IPS-18a (cell line): ENCODE results near the gene MINDY4B.

Experiments
- H3K27ac ChIP-seq: one replicate; pipeline ENCODE4 v1.5.1; 2013; ENCODE audit warnings: low read length
- H3K27me3 ChIP-seq: one replicate; pipeline ENCODE4 v1.6.1; 2013; ENCODE audit warnings: mild to moderate bottlenecking, low read length; ENCODE audit not compliant: control insufficient read depth, insufficient read depth
- H3K36me3 ChIP-seq: one replicate; pipeline ENCODE4 v1.6.1; 2013; ENCODE audit warnings: low read depth, low read length; ENCODE audit not compliant: control insufficient read depth
- H3K4me1 ChIP-seq: one replicate; pipeline ENCODE4 v1.6.1; 2013; ENCODE audit warnings: low read depth, low read length; ENCODE audit not compliant: control insufficient read depth
- H3K4me3 ChIP-seq: one replicate; pipeline ENCODE4 v1.5.1; 2013; ENCODE audit warnings: low read length
- H3K9ac ChIP-seq: one replicate; pipeline ENCODE4 v1.6.1; 2013; ENCODE audit warnings: mild to moderate bottlenecking, low read length, moderate library complexity
- H3K9me3 ChIP-seq: one replicate; pipeline ENCODE4 v1.6.1; 2013; ENCODE audit warnings: low read depth, low read length; ENCODE audit not compliant: control insufficient read depth

The MINDY4B gene

GRCh38 chr3:150905339-150905738 lies at the start of gene MINDY4B:
MINDY4B (minus strand) TSS chr3:150905439; CDS start chr3:150905439, 0 bp downstream.
- no peak within 1 kb of the TSS for H3K4me3 ChIP-seq
- no peaks in the 10 kb centered on the region for H3K4me1 ChIP-seq
- no peaks in the 10 kb centered on the region for H3K36me3 ChIP-seq
- H3K27ac ChIP-seq = no peak within 1 kb of the TSS
- H3K27me3 ChIP-seq = no peaks in the 10 kb centered on the region
- H3K9ac ChIP-seq = no peak within 1 kb of the TSS
- H3K9me3 ChIP-seq = no peaks in the 10 kb centered on the region

- Histone ChIP-seq H3K4me3 (no peak overlapping the region), H3K9ac (no peak overlapping the region), H3K4me1 (no peaks in the 10 kb centered on the region), H3K36me3 (no peaks in the 10 kb centered on the region), H3K27ac (no peak overlapping the region), H3K9me3 (no peaks in the 10 kb centered on the region), H3K27me3 (no peaks in the 10 kb centered on the region)
Measured at GRCh38 chr3:150951923-150952322, 46.7 kb upstream of the MINDY4B start.

DNA sequence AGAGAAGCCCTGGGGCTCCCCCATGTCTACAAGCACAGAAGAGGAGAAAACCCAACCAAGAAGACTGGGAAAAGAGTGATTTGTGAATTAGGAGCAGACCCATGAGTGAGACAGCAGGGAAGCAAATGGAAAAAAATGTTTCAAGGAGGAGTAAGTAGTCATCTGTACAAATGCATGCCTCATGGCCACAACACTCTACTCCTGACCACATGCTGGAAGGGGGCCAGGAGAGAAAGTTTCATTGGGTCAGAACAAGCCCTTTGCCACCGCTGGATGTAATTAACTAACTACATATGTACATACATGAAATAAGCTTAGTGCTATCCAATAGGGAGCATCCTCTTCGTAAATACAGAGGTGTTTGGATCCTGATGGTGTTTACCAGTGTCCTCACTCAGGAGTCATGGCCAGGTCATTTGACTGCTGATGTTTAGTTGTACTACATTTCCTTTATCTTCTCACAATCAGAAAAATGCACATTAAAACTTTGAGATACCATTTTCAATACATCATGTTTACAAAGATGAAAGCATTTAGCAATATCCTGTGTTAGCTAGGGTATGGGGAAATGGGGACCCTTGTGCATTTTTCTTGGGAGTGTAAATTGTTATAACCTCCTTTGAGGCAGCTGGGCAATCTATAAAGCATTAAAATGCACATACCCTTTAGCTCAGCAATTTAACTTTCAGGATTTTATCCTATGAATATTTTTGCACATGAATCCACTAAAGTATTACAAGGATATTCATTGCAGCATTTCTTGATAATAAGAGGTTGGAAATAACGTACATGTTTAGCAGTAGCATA lies 40.2 kb upstream of the MINDY4B start:
- Histone ChIP-seq H3K9me3 (no peaks in the 10 kb centered on the region), H3K4me3 (no peak overlapping the region), H3K27me3 (no peaks in the 10 kb centered on the region), H3K27ac (no peak overlapping the region), H3K4me1 (no peaks in the 10 kb centered on the region), H3K36me3 (no peaks in the 10 kb centered on the region), H3K9ac (no peak overlapping the region)

DNA sequence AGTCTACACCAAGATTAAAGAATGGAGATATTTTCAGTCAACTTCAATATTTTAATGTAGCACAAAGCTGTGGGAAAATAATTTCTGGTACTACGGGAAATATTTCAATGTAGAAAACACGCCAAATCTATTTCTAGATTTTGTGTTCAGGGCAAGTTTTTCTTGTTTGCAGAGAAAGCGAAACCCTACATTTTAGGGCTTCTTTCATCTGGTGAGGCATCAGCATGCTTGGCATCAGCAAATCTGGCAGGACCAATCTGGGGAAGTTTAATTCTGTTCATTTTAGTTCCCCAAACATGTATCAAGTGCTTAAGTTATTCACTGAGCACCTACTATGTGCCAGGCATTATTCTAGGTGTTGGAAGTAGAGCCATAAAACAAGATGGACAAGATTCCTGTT lies 37.0 kb upstream of the MINDY4B start:
- H3K9me3 ChIP-seq = no peaks in the 10 kb centered on the region
- H3K36me3 ChIP-seq = no peaks in the 10 kb centered on the region
- H3K27ac ChIP-seq = no peak overlapping the region
- no peak overlapping the region for H3K9ac ChIP-seq
- H3K4me1 ChIP-seq = no peaks in the 10 kb centered on the region
- no peak overlapping the region for H3K4me3 ChIP-seq
- H3K27me3 ChIP-seq = no peaks in the 10 kb centered on the region

DNA sequence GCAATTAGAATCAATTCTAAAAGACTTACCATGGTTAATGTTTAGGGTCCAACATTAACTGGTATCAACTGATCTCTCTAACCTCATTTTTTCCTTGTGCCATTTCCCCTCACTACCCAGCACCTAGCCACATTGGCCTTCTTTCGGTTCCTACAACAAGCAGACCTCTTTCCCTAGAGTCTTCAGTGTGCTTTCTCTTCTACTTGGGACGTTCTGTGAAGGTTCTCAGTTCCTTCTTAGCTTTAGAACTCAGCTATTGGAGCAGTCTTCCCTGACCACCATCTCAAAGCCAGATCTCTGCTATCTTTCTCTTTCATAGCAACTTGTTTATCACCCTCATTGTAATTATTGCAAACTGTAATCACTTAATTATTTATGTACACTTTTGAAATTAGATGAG lies 31.5 kb upstream of the MINDY4B start:
- Histone ChIP-seq H3K4me1 (no peaks in the 10 kb centered on the region), H3K9me3 (no peaks in the 10 kb centered on the region), H3K4me3 (no peak overlapping the region), H3K36me3 (no peaks in the 10 kb centered on the region), H3K27me3 (no peaks in the 10 kb centered on the region), H3K9ac (no peak overlapping the region), H3K27ac (no peak overlapping the region)

- Histone ChIP-seq H3K9me3 (no peaks in the 10 kb centered on the region), H3K27me3 (no peaks in the 10 kb centered on the region), H3K4me3 (no peak overlapping the region), H3K27ac (no peak overlapping the region), H3K36me3 (no peaks in the 10 kb centered on the region), H3K4me1 (no peaks in the 10 kb centered on the region), H3K9ac (no peak overlapping the region)
Measured at GRCh38 chr3:150933473-150933995, 28.3 kb upstream of the MINDY4B start.

DNA sequence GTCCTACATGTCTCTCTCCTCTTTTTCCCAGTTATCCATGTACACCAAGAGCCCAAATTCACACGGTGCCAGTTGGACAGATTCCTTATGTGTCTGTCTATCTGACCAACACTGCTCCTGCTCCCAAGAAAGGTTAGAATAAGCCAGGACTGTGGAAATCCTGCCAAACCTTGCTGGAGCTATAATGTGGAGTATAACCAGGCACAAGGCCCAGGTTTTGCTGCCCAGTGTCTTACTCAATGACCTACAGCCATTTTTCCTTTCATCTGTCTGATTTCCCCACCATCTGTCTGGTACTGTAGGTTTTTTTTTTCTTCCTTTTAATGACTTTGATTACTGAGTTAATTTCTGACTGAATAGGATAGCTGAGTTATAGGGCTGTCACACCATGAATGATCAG lies 26.5 kb upstream of the MINDY4B start:
- H3K9ac ChIP-seq = no peak overlapping the region
- H3K36me3 ChIP-seq = no peaks in the 10 kb centered on the region
- H3K27me3 ChIP-seq = no peaks in the 10 kb centered on the region
- H3K4me3 ChIP-seq = no peak overlapping the region
- H3K27ac ChIP-seq = no peak overlapping the region
- H3K9me3 ChIP-seq = no peaks in the 10 kb centered on the region
- no peaks in the 10 kb centered on the region for H3K4me1 ChIP-seq

DNA sequence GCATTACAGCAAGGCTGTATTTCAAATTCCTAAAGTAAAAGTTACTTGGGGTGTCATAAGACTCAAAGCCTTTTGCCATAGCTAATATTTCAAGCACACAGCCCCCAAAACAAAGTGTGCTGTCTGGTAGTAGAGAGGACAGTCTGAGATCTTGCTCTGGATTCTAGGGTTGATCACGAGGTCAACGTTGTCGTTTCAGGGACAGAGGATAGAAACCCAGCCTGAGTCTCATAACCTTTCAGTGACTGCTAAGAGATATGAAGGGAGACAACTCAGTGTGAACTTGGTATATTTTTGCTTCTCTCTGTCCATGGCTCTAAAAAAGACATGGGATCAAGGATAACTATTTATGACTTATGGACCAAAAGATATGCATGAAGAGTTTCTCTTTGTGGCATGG lies 25.6 kb upstream of the MINDY4B start:
- Histone ChIP-seq H3K27me3 (no peaks in the 10 kb centered on the region), H3K36me3 (no peaks in the 10 kb centered on the region), H3K9me3 (no peaks in the 10 kb centered on the region), H3K4me1 (peaks cover 4% of the 10 kb centered on the region), H3K9ac (no peak overlapping the region), H3K4me3 (no peak overlapping the region), H3K27ac (no peak overlapping the region)

- Histone ChIP-seq H3K27me3 (no peaks in the 10 kb centered on the region), H3K9me3 (no peaks in the 10 kb centered on the region), H3K36me3 (no peaks in the 10 kb centered on the region), H3K9ac (no peak overlapping the region), H3K27ac (no peak overlapping the region), H3K4me1 (peaks cover 5% of the 10 kb centered on the region), H3K4me3 (no peak overlapping the region)
Measured at GRCh38 chr3:150928234-150928633, 23.0 kb upstream of the MINDY4B start.

DNA sequence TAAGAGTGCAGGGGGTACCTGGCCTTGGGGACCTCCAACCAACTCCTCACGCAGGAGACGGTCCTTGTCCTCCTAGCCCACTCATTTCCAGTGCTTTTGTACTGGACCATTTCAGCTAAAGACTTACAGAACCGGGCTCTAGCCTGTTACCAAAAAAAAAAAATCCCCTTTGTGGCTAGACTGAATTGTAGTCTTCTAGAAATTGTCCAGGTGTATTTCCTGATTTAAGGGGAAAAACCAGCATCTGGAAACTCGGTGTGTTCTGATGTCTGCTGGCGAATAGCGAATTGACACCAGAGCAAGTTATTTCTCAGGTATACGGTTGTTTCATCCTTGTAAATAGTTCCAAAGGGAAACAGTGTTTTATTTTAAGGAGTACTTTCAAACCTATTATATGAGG lies 21.1 kb upstream of the MINDY4B start:
- no peak overlapping the region for H3K9ac ChIP-seq
- H3K27ac ChIP-seq = no peak overlapping the region
- H3K36me3 ChIP-seq = no peaks in the 10 kb centered on the region
- H3K9me3 ChIP-seq = no peaks in the 10 kb centered on the region
- H3K4me1 ChIP-seq = peaks cover 5% of the 10 kb centered on the region
- no peaks in the 10 kb centered on the region for H3K27me3 ChIP-seq
- H3K4me3 ChIP-seq = no peak overlapping the region

DNA sequence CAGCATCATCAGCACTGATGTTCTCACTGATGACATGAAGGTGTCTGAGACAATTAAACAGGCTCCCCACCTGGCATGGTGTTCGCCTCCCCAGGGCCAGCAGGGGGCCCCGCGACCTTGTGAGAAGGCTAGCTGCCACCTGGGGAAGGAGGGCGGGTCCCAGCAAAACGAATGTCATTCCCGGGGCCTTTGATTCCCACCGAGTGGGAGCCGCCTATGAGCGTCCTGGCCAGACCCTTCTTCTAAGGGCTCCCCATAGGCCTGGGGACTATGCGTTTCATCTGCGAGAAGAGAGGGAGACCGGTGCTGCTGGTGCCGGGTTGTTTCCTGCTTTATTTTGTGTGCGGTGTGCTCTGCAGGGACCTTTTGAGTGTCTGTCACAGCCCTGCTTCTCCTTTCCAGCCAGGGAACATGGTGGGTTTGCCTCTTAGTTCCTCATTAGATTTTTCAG lies 20.5 kb upstream of the MINDY4B start:
- Histone ChIP-seq H3K4me1 (peaks cover 5% of the 10 kb centered on the region), H3K27me3 (no peaks in the 10 kb centered on the region), H3K4me3 (no peak overlapping the region), H3K9ac (no peak overlapping the region), H3K36me3 (no peaks in the 10 kb centered on the region), H3K27ac (no peak overlapping the region), H3K9me3 (no peaks in the 10 kb centered on the region)

DNA sequence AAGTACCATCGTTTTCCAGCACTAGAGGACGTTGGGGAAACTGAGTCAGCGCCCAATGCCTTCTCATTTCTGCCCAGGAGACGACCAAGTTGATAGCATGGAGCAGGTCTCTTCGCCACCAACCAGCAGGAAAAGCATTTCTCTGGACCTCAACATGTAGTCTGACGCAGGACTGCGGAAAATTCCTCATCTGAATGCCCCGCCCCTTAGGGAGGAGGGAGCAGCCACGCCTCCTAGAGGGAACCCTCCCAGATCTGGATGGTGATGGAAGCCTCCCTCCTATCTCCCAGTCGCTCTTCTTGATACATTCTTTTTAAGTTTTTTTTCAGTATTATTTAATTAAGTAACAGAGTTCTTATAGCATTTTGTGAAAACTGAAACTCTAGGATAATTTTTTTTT lies 17.4 kb upstream of the MINDY4B start:
- H3K9ac ChIP-seq = no peak overlapping the region
- no peak overlapping the region for H3K4me3 ChIP-seq
- H3K4me1 ChIP-seq = peaks cover 16% of the 10 kb centered on the region
- H3K27me3 ChIP-seq = no peaks in the 10 kb centered on the region
- H3K9me3 ChIP-seq = no peaks in the 10 kb centered on the region
- H3K36me3 ChIP-seq = no peaks in the 10 kb centered on the region
- no peak overlapping the region for H3K27ac ChIP-seq
